SU-DHL-6 (cell line): ENCODE results near the gene STAMBPL1.

ENCODE experiments used
- H2AFZ ChIP-seq: fragments of 200-600 bp; sonication (generic); 2 replicates; pipeline ENCODE4 v1.6.1; 2014; ENCODE audit warnings: low read depth, mild to moderate bottlenecking, moderate library complexity, mixed read lengths, antibody characterized with exemption, low read length; ENCODE audit not compliant: severe bottlenecking
- H3F3A ChIP-seq: fragments of 200-600 bp; shearing (Covaris generic); 2 replicates; pipeline ENCODE4 v1.6.0; 2016; ENCODE audit warnings: antibody characterized with exemption, mild to moderate bottlenecking; ENCODE audit not compliant: insufficient read depth
- H3K27ac ChIP-seq: fragments of 200-600 bp; sonication (generic); 2 replicates; pipeline ENCODE4 v1.5.1; 2016; ENCODE audit warnings: low read depth, mild to moderate bottlenecking, low read length, moderate library complexity, mixed read lengths
- H3K27me3 ChIP-seq: fragments of 200-600 bp; sonication (generic), shearing (Covaris generic); 2 replicates; pipeline ENCODE4 v1.6.0; 2014; ENCODE audit warnings: mild to moderate bottlenecking, low read length
- H3K36me3 ChIP-seq: fragments of 200-600 bp; sonication (generic); 2 replicates; pipeline ENCODE4 v1.6.1; 2014; ENCODE audit warnings: mild to moderate bottlenecking, low read length, mixed read lengths
- H3K4me2 ChIP-seq: fragments of 300-600, 200-600 bp; shearing (Covaris generic), sonication (generic); 2 replicates; pipeline ENCODE4 v1.6.0; 2014; ENCODE audit warnings: low read length, low read depth, mild to moderate bottlenecking; ENCODE audit not compliant: poor library complexity, severe bottlenecking
- H3K4me3 ChIP-seq: fragments of 200-600 bp; sonication (generic); 2 replicates; pipeline ENCODE4 v1.5.1; 2014; ENCODE audit warnings: antibody characterized with exemption, low read length, mild to moderate bottlenecking, mixed read lengths; ENCODE audit not compliant: insufficient read depth, poor library complexity, severe bottlenecking
- H3K79me2 ChIP-seq: fragments of 200-600 bp; sonication (generic); 2 replicates; pipeline ENCODE4 v1.6.1; 2014; ENCODE audit warnings: mild to moderate bottlenecking, low read length, moderate library complexity; ENCODE audit not compliant: insufficient read depth
- H3K9ac ChIP-seq: fragments of 200-600 bp; sonication (generic); 2 replicates; pipeline ENCODE4 v1.7.0; 2014; ENCODE audit warnings: mild to moderate bottlenecking, low read length
- H3K9me2 ChIP-seq: fragments of 200-600 bp; sonication (generic); replicated peaks from 2 replicates; pipeline ENCODE4 v1.6.1; 2014; ENCODE audit warnings: low read length; ENCODE audit not compliant: insufficient read depth
- H3K9me3 ChIP-seq: fragments of 200-600 bp; sonication (generic); 2 replicates; pipeline ENCODE4 v1.6.1; 2014; ENCODE audit warnings: low read length, mixed read lengths; ENCODE audit not compliant: insufficient read depth
- H4K20me1 ChIP-seq: fragments of 200-600 bp; sonication (generic); 2 replicates; pipeline ENCODE4 v1.6.1; 2014; ENCODE audit warnings: low read depth, mild to moderate bottlenecking, antibody characterized with exemption, low read length, moderate library complexity, mixed read lengths
- EZH2phosphoT487 ChIP-seq: fragments of 200-600 bp; sonication (generic), shearing (Covaris generic); conservative IDR thresholded peaks from 2 replicates; pipeline ENCODE4 v1.6.1; 2018; ENCODE audit warnings: mild to moderate bottlenecking, antibody characterized with exemption, low read length, moderate library complexity, mixed read lengths
- TF ChIP-seq, protein P1 (sequence below): fragments of 200-600 bp; sonication (generic); IDR thresholded peaks from one replicate; pipeline ENCODE4 v1.5.1; 2017; ENCODE audit warnings: antibody characterized with exemption, mild to moderate bottlenecking, low read length, moderate library complexity; ENCODE audit not compliant: insufficient read depth, poor library complexity, severe bottlenecking

STAMBPL1 gene

GRCh38 chr10:88920986-88921593, 41.0 kb downstream of the STAMBPL1 start:
- Histone ChIP-seq H4K20me1 (no peaks in the 10 kb centered on the region), H3F3A (no peaks in the 10 kb centered on the region), H3K79me2 (no peaks in the 10 kb centered on the region), H3K27me3 (no peaks in the 10 kb centered on the region), H3K9ac (no peak overlapping the region), H3K9me2 (no peaks in the 10 kb centered on the region), H3K36me3 (0 out of 2 replicates have a peak, but pooled peaks cover 2% of the 10 kb centered on the region), H3K27ac (no peak overlapping the region), H2AFZ (no peak overlapping the region), H3K4me2 (no peak overlapping the region), H3K9me3 (no peaks in the 10 kb centered on the region), H3K4me3 (no peak overlapping the region)
- no peak for TF ChIP-seq EZH2phosphoT487
- TF ChIP-seq, protein P1, sequence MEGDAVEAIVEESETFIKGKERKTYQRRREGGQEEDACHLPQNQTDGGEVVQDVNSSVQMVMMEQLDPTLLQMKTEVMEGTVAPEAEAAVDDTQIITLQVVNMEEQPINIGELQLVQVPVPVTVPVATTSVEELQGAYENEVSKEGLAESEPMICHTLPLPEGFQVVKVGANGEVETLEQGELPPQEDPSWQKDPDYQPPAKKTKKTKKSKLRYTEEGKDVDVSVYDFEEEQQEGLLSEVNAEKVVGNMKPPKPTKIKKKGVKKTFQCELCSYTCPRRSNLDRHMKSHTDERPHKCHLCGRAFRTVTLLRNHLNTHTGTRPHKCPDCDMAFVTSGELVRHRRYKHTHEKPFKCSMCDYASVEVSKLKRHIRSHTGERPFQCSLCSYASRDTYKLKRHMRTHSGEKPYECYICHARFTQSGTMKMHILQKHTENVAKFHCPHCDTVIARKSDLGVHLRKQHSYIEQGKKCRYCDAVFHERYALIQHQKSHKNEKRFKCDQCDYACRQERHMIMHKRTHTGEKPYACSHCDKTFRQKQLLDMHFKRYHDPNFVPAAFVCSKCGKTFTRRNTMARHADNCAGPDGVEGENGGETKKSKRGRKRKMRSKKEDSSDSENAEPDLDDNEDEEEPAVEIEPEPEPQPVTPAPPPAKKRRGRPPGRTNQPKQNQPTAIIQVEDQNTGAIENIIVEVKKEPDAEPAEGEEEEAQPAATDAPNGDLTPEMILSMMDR, result no peak

DNA sequence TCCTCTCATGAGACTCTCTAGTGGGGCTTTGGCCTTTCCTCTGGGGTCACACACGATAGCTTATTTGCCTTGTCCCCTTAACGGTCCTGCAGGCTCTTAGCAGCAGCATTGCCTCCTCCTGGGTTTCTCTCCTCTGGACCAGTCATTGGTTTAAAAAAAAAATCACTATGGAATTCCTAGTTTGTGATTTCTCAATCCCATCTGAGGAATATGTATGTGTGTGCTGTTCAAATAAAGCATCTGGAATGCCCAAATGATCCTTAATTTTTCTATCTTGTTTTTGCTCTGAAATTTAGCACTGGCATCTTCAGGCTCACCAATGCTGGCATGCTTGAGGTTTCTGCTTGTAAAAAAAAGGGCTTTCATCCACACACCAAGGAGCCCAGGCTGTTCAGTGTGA, 42.0 kb downstream of the STAMBPL1 start:
- Histone ChIP-seq H3K9me3 (no peaks in the 10 kb centered on the region), H3K27me3 (no peaks in the 10 kb centered on the region), H3F3A (no peaks in the 10 kb centered on the region), H3K36me3 (0 out of 2 replicates have a peak, but pooled peaks cover 2% of the 10 kb centered on the region), H3K9ac (no peak overlapping the region), H2AFZ (no peak overlapping the region), H3K27ac (no peak overlapping the region), H4K20me1 (no peaks in the 10 kb centered on the region), H3K4me3 (no peak overlapping the region), H3K79me2 (no peaks in the 10 kb centered on the region), H3K9me2 (no peaks in the 10 kb centered on the region), H3K4me2 (no peak overlapping the region)
- no peak for TF ChIP-seq EZH2phosphoT487
- TF ChIP-seq, protein P1, result no peak

- no peaks in the 10 kb centered on the region for H3K9me2 ChIP-seq
- no peak overlapping the region for H3K9ac ChIP-seq
- no peak overlapping the region for H3K4me3 ChIP-seq
- H3K36me3 ChIP-seq, result 0 out of 2 replicates have a peak, but pooled peaks cover 2% of the 10 kb centered on the region
- no peaks in the 10 kb centered on the region for H3K79me2 ChIP-seq
- H3K9me3 ChIP-seq, result no peaks in the 10 kb centered on the region
- H4K20me1 ChIP-seq, result no peaks in the 10 kb centered on the region
- no peak overlapping the region for H3K4me2 ChIP-seq
- H3K27me3 ChIP-seq, result no peaks in the 10 kb centered on the region
- H3K27ac ChIP-seq, result no peak overlapping the region
- H3F3A ChIP-seq, result no peaks in the 10 kb centered on the region
- H2AFZ ChIP-seq, result no peak overlapping the region
- TF ChIP-seq, protein P1, result no peak
- no peak for TF ChIP-seq EZH2phosphoT487
Measured at GRCh38 chr10:88923520-88923919, 43.5 kb downstream of the STAMBPL1 start.
